HFF-Myc (cell line): ENCODE results near the gene ABCG1.

ENCODE experiments used
- DNase-seq: peaks from one replicate; pipeline ENCODE4 v3.0.0-alpha.2; 2011; ENCODE audit warnings: low read depth; ENCODE audit errors: extremely low read depth
- H3K4me3 ChIP-seq: replicated peaks from 2 replicates; pipeline ENCODE4 v1.5.1; 2011; ENCODE audit warnings: low read depth, mild to moderate bottlenecking, control low read depth, low read length
- TF ChIP-seq, protein P1 (sequence below): IDR thresholded peaks from 2 replicates; pipeline ENCODE4 v1.5.1; 2012; ENCODE audit warnings: mild to moderate bottlenecking, low read depth, low read length, control low read depth; ENCODE audit errors: missing control alignments

Gene ABCG1

DNA sequence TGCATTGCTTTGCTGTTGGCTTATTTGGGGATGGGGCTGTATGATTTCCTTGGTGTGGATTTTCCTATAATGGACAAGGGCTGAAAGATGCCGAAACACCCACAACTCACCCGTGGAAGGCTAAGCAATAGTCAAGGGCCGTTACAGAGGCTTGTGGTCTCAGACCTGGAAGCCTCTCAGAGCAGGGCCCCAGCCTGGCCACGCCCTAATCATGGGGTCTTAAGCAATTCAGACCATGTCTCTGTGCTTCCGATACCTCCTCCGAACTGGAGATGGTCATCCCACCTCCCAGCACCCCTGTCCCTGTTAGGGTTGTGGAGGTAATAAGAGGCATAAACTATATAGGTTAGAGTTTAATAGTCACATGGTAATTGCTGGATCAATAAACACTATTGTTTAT is 3.4 kb downstream of the ABCG1 start:
- TF ChIP-seq, protein P1, sequence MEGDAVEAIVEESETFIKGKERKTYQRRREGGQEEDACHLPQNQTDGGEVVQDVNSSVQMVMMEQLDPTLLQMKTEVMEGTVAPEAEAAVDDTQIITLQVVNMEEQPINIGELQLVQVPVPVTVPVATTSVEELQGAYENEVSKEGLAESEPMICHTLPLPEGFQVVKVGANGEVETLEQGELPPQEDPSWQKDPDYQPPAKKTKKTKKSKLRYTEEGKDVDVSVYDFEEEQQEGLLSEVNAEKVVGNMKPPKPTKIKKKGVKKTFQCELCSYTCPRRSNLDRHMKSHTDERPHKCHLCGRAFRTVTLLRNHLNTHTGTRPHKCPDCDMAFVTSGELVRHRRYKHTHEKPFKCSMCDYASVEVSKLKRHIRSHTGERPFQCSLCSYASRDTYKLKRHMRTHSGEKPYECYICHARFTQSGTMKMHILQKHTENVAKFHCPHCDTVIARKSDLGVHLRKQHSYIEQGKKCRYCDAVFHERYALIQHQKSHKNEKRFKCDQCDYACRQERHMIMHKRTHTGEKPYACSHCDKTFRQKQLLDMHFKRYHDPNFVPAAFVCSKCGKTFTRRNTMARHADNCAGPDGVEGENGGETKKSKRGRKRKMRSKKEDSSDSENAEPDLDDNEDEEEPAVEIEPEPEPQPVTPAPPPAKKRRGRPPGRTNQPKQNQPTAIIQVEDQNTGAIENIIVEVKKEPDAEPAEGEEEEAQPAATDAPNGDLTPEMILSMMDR, result no peak
- H3K4me3 ChIP-seq, result no peak overlapping the region
- DNase-seq, result no peak

DNA sequence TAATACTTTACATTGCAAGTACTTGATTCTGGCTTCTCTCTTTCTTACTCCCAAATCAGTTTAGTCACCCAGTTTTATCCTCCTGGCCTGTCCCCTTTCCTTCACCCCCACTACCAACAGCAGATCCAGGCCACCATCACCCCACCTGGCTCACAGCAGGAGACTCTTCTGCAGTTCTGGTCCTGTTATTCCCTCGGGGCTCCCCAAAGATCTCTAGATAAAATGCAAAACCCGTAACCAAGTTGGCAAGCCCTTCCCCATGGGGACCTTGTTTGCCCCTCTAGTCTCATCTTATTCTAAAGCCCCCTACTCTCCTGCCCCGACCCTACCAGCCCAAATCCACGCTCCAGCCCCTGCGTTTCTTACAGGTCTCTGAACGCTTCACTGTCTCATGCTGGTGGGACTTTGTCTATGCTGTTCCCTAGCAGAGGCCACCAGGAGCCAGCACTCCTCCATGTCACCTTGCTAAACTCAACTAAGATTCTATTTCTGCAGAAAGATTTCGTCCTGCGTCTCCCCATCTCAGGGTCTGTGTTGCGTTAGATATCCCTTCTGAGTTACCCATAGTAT is 4.0 kb downstream of the ABCG1 start:
- TF ChIP-seq, protein P1, result no peak
- no peak overlapping the region for H3K4me3 ChIP-seq
- DNase-seq, result no peak

DNA sequence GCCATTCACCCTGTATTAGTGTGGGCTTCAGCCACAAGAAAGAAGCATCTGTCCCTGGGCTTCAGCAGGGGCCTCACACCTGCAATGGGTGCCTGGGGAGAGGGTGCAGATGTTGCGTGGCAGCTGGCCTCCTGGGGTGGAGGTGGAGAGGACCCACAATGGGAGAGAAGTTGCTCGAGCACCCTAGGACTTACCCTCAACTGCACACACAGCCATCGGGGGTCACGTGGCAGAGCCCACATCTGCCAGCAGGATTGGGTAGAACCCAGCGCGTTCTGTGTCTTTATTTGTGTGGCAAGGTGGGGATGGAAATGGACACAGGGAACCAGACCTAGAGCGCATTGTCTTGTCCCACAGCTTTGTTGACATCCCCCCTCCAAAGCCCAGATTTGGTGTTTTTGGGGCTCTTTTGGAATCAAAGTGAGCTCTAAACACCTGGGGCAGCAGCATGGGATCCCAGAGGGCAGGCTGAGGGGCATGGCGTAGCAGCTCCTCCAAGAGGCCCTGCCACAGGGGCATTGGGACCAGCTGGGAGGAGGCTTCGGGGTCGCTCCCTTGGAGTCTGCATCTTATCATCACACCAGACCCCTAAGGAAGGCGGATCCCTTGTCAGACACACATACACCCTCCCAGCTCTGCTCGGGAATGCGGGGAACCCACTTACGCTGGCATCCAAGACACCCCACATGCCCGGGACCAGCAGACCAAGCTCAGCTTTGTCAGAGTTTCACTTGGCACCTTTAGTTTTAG is 5.1 kb downstream of the ABCG1 start:
- DNase-seq, result no peak
- TF ChIP-seq, protein P1, result no peak
- H3K4me3 ChIP-seq, result no peak overlapping the region

DNA sequence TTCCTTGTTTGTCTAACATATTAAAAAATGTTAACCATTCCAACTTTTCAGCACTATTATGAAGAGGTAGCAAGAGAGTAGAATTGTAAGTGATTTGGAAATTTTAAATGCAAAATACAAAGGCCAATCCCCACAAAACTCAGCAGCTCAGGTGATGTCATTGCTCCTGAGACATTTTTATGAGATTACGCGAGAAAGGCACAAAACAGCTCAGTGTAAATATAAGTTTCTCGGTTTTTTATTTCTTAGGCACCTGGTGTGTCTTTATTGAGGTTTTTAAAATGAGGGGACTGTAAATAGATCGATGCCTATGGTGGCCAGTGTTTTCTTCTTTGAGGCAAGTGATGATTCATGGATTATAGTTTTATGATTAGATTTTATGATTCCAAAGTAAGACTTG is 6.1 kb downstream of the ABCG1 start:
- no peak overlapping the region for H3K4me3 ChIP-seq
- no peak for DNase-seq
- TF ChIP-seq, protein P1, result no peak

DNA sequence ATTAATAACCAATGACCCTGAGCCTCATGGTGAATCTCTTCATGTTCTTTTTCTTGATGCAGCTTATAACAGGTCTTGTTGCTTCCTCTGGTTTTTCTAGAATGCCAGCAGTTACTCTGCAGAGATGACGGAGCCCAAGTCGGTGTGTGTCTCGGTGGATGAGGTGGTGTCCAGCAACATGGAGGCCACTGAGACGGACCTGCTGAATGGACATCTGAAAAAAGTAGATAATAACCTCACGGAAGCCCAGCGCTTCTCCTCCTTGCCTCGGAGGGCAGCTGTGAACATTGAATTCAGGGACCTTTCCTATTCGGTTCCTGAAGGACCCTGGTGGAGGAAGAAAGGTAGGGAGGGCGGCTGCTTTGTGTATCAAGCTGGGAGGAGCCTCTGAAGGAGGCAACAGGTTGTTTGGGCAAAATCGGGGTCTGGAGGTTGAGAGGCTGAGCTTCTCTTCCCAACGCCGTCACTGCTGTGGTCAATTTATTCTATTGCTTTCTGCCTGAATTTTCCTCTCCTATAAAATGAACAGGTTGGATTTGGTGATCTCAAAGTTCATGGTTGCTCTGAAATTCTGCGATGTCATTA is 6.7 kb downstream of the ABCG1 start:
- no peak for DNase-seq
- no peak overlapping the region for H3K4me3 ChIP-seq
- TF ChIP-seq, protein P1, result no peak

DNA sequence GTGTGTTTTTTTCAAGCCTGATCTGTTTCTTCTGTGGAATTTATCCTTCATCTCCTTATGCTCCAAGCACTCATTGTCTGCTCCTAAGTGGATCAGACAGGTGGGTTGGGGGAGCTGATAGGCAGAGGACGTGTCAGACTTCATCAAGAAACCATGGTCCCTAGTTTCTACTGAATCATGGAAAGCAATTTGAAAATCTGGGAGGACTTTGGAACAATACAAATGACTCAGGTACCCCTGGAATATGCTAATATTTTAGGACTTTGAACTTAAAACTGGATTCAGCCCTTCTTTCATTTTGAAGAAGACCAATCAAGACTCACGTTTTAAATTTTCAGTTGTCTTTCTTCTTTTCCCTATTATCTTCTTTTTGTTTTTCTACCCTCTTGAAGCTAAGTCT is 7.7 kb downstream of the ABCG1 start:
- H3K4me3 ChIP-seq, result no peak overlapping the region
- TF ChIP-seq, protein P1, result no peak
- DNase-seq, result no peak
